GM12878 (cell line): Measurements from ENCODE around the gene EPN3. TPM values are rescaled to one million over a fixed set of nuclear protein-coding genes. Genes with fewer than 3 reads are reported as not detected.

Experiments used
- ATAC-seq: fragments of 200-7000 bp; cut with Tn5 transposase; 3 replicates; pipeline ENCODE4 v1.9.1; 2020; ENCODE audit warnings: mild to moderate bottlenecking, moderate library complexity
- BruUV-seq: library from RNA; stranded (reverse); fragments of 400-500 nt; replicated peaks from 2 replicates; lab custom pipeline; 2021; lab: Mats Ljungman, UMichigan
- CTCF ChIA-PET: fragments of 300-600 bp; sonication (Branson Sonifier 250); formaldehyde crosslinking; extraction: SDS; loops from one replicate; lab custom pipeline; 2021; ENCODE audit warnings: inconsistent platforms; lab: Yijun Ruan, JAX
- POLR2A ChIA-PET: fragments of 350-600 bp; formaldehyde crosslinking; extraction: SDS; loops from one replicate; lab custom pipeline; 2021; ENCODE audit warnings: inconsistent platforms; lab: Charles Lee
- RAD21 ChIA-PET: fragments of 300-600 bp; sonication (Branson Sonifier 250); formaldehyde crosslinking; loops from one replicate; lab custom pipeline; 2023; ENCODE audit warnings: antibody characterized with exemption; ENCODE audit not compliant: unreplicated experiment; lab: Charles Lee
- SMC1A ChIA-PET: fragments of 300-600 bp; sonication (Branson Sonifier 250); formaldehyde crosslinking; loops from one replicate; lab custom pipeline; 2023; ENCODE audit not compliant: unreplicated experiment, uncharacterized antibody; lab: Charles Lee
- DNase-seq: peaks from one replicate; pipeline ENCODE4 v3.0.0-alpha.2; 2011; ENCODE audit warnings: low read depth, low spot score
- FAIRE-seq: peaks from 3 replicates; lab custom pipeline; 2011; peaks lifted over from hg19 to GRCh38; lab: Jason Lieb, UNC
- H2AFZ ChIP-seq: 2 replicates; pipeline ENCODE4 v1.6.0; 2011; ENCODE audit warnings: low read depth, low read length, control low read depth; ENCODE audit not compliant: control insufficient read depth
- H3K27ac ChIP-seq: 2 replicates; pipeline ENCODE4 v1.5.1; 2011; ENCODE audit warnings: control low read depth; ENCODE audit not compliant: control insufficient read depth, insufficient read depth
- H3K27me3 ChIP-seq, 2 experiments: replicated peaks in 1 of 2; 2 replicates each; pipeline versions ENCODE4 v1.6.0 to v1.6.1; 2011; ENCODE audit warnings: low read length in 1 of 2; ENCODE audit not compliant: control insufficient read depth in 2 of 2, insufficient read depth in 2 of 2
- H3K36me3 ChIP-seq, 2 experiments: 2 replicates each; pipeline ENCODE4 v1.5.1; 2011; ENCODE audit warnings: low read length in 1 of 2; ENCODE audit not compliant: control insufficient read depth in 2 of 2, insufficient read depth in 2 of 2
- H3K4me1 ChIP-seq: 2 replicates; pipeline ENCODE4 v1.6.1; 2011; ENCODE audit warnings: mild to moderate bottlenecking, low read length, moderate library complexity, mixed read lengths; ENCODE audit not compliant: control insufficient read depth, insufficient read depth
- H3K4me2 ChIP-seq: 2 replicates; pipeline ENCODE4 v1.6.0; 2011; ENCODE audit warnings: control low read depth; ENCODE audit not compliant: control insufficient read depth, insufficient read depth
- H3K4me3 ChIP-seq: fragments of 200-600 bp; sonication (generic); 2 replicates; pipeline ENCODE4 v1.5.1; 2016
- H3K79me2 ChIP-seq: 2 replicates; pipeline ENCODE4 v1.6.0; 2011; ENCODE audit warnings: low read length; ENCODE audit not compliant: control insufficient read depth, insufficient read depth
- H3K9ac ChIP-seq: 2 replicates; pipeline ENCODE4 v1.8.0; 2011; ENCODE audit warnings: low read length, control low read depth, mixed read lengths; ENCODE audit not compliant: control insufficient read depth, insufficient read depth
- H3K9me3 ChIP-seq: replicated peaks from 3 replicates; pipeline ENCODE4 v1.5.1; 2011; ENCODE audit warnings: mild to moderate bottlenecking, low read length; ENCODE audit not compliant: control insufficient read depth, insufficient read depth
- H4K20me1 ChIP-seq: 2 replicates; pipeline ENCODE4 v1.6.0; 2011; ENCODE audit not compliant: control insufficient read depth, insufficient read depth
- ASH2L ChIP-seq: fragments of 300-600, 200-600 bp; sonication (generic); IDR thresholded peaks from 2 replicates; pipeline ENCODE4 v1.6.1; 2017; ENCODE audit warnings: low read depth, mild to moderate bottlenecking, borderline replicate concordance
- CBX5 ChIP-seq: sonication (generic); IDR thresholded peaks from 2 replicates; pipeline ENCODE4 v1.6.1; 2016; ENCODE audit warnings: low read depth, moderate library complexity, mild to moderate bottlenecking, inconsistent platforms
- EED ChIP-seq: sonication (generic); IDR thresholded peaks from 2 replicates; pipeline ENCODE4 v1.6.1; 2016; ENCODE audit warnings: antibody characterized with exemption, low read depth
- ESRRA ChIP-seq: IDR thresholded peaks from 2 replicates; pipeline ENCODE4 v1.6.1; 2012; ENCODE audit warnings: mild to moderate bottlenecking, low read length, improper control_type of control experiment
- FOXK2 ChIP-seq: fragments of 450-650 bp; IDR thresholded peaks from 2 replicates; pipeline ENCODE4 v1.6.1; 2017; ENCODE audit warnings: mild to moderate bottlenecking, moderate library complexity
- IRF4 ChIP-seq: IDR thresholded peaks from 2 replicates; pipeline ENCODE4 v1.6.1; 2011; ENCODE audit warnings: low read depth, low read length
- REST ChIP-seq: IDR thresholded peaks from 2 replicates; pipeline ENCODE4 v1.6.1; 2012; ENCODE audit warnings: mild to moderate bottlenecking, low read depth, low read length
- RUNX3 ChIP-seq: IDR thresholded peaks from 2 replicates; pipeline ENCODE4 v1.6.1; 2012; ENCODE audit warnings: low read length, inconsistent platforms
- SMAD1 ChIP-seq: fragments of 450-650 bp; IDR thresholded peaks from 2 replicates; pipeline ENCODE4 v1.6.1; 2018; ENCODE audit warnings: mild to moderate bottlenecking, low read depth; ENCODE audit not compliant: partially characterized antibody
- SREBF2 ChIP-seq: IDR thresholded peaks from 2 replicates; pipeline ENCODE4 v1.6.1; 2012; ENCODE audit warnings: mild to moderate bottlenecking, low read length
- SRF ChIP-seq, 2 experiments: IDR thresholded peaks; 2 replicates each; pipeline ENCODE4 v1.6.1; 2011; ENCODE audit warnings: low read depth in 2 of 2, low read length in 2 of 2, mild to moderate bottlenecking in 1 of 2, moderate library complexity in 1 of 2
- SUZ12 ChIP-seq: fragments of 200-600 bp; sonication (generic); IDR thresholded peaks from one replicate; pipeline ENCODE4 v1.6.1; 2018; ENCODE audit warnings: antibody characterized with exemption, mild to moderate bottlenecking; ENCODE audit not compliant: unreplicated experiment
- WRNIP1 ChIP-seq: IDR thresholded peaks from 2 replicates; pipeline ENCODE4 v1.6.1; 2011; ENCODE audit warnings: low read depth, low read length, improper control_type of control experiment, borderline replicate concordance
- YBX1 ChIP-seq: fragments of 450-650 bp; IDR thresholded peaks from 2 replicates; pipeline ENCODE4 v1.6.1; 2016; ENCODE audit warnings: antibody characterized with exemption
- ZBED1 ChIP-seq: IDR thresholded peaks from 2 replicates; pipeline ENCODE4 v1.6.1; 2016; ENCODE audit warnings: borderline replicate concordance
- ZNF217 ChIP-seq: fragments of 450-650 bp; IDR thresholded peaks from 2 replicates; pipeline ENCODE4 v1.6.1; 2017; ENCODE audit warnings: antibody characterized with exemption, mild to moderate bottlenecking
- ZNF24 ChIP-seq: fragments of 450-650 bp; IDR thresholded peaks from 2 replicates; pipeline ENCODE4 v1.6.1; 2017; ENCODE audit warnings: antibody characterized with exemption, mild to moderate bottlenecking
- ZNF274 ChIP-seq: IDR thresholded peaks from one replicate; pipeline ENCODE4 v1.8.0; 2011; ENCODE audit not compliant: insufficient read length, insufficient read depth
- ZNF384 ChIP-seq: IDR thresholded peaks from 2 replicates; pipeline ENCODE4 v1.6.1; 2012; ENCODE audit warnings: low read depth, mild to moderate bottlenecking, low read length, improper control_type of control experiment, borderline replicate concordance
- WGBS: methylation state at CpG from one replicate; pipeline ENCODE4 v1.1.6; 2016; ENCODE audit warnings: low lambda C conversion rate; ENCODE audit not compliant: insufficient replicate concordance, insufficient coverage; ENCODE audit errors: missing lambda C conversion rate; 5-methylcytosine and 5-hydroxymethylcytosine counted together
- in situ Hi-C: fragments of 300-500 bp; cut with MboI; formaldehyde crosslinking; loops from 9 replicates; pipeline ENCODE4 v1.14.3; 2018; ENCODE audit warnings: mixed read lengths
- intact Hi-C: fragments of 100-400 bp; cut with micrococcal nuclease; formaldehyde crosslinking; loops from one replicate; pipeline ENCODE4 v1.14.2; 2022; ENCODE audit not compliant: unreplicated experiment
- polyA plus RNA-seq, 11 experiments: library from polyadenylated mRNA; depleted of rRNA in 4 of 11; unstranded in 6 of 11; stranded (reverse) in 5 of 11; fragments of >200 nt; fragmentation: Nextera tagmentation in 4 of 11; fragmentation: Illumina TruSeq in 1 of 11; extraction: Ambion mirVana in 4 of 11; extraction: Trizol in 1 of 11; gene quantifications; 1 replicate in 1 of 11; 2 replicates in 10 of 11; pipeline versions ENCODE4 v1.2.1 to v1.2.3, GENCODE V29; 2011 to 2016; ENCODE audit warnings: inconsistent platforms in 2 of 11, missing spikeins in 2 of 11, low read depth in 1 of 11
- total RNA-seq, 4 experiments: library from RNA; depleted of rRNA in 3 of 4; stranded (reverse); fragments of >200 nt in 3 of 4; fragmentation: Illumina TruSeq in 1 of 4; extraction: Trizol in 1 of 4; gene quantifications; 2 replicates each; pipeline versions ENCODE4 v1.2.1 to v1.2.3, GENCODE V29; 2013 to 2021

EPN3 gene
- total and polyA plus RNA-seq, 10 of the 15 experiments (the other 5 are each of a cell fraction or from before 2014, with no cell fraction given), result 0.04 to 0.07 TPM; not detected in 8

GRCh38 chr17:50495918-50496317, 36.6 kb upstream of the EPN3 start:
- no peaks in the 10 kb centered on the region for H3K36me3 ChIP-seq
- H3K4me3 ChIP-seq, result no peak overlapping the region
- H3K9me3 ChIP-seq, result no peaks in the 10 kb centered on the region
- no TSS peak for BruUV-seq
- H3K79me2 ChIP-seq, result no peaks in the 10 kb centered on the region
- ATAC-seq (no peak), FAIRE-seq (no peak), DNase-seq (no peak)
- H3K27ac ChIP-seq, result no peak overlapping the region
- H3K9ac ChIP-seq, result no peak overlapping the region
- 95% methylated on average over 8 of the region's 8 CpGs for WGBS
- POLR2A ChIA-PET, result no interaction called here
- CTCF ChIA-PET, result interaction anchor here (0.7 kb wide), 1 partner anchor 33 kb away, joined by 3 read pairs; no protein-coding TSS in a partner anchor
- no peaks in the 10 kb centered on the region for H3K4me1 ChIP-seq
- no peaks in the 10 kb centered on the region for H4K20me1 ChIP-seq
- intact Hi-C loops (no loop called here), in situ Hi-C loops (no loop called here)
- RAD21 ChIA-PET, result no interaction called here
- TF ChIP-seq IRF4, result no peak
- no peak for TF ChIP-seq SMAD1
- no peak for TF ChIP-seq ZNF274
- TF ChIP-seq REST, result no peak
- TF ChIP-seq ZBED1, result no peak
- TF ChIP-seq SRF (IDR thresholded peaks at IDR 0.05; ENCODE audit: low read depth in 2 of 2, low read length in 2 of 2), result no peak
- no peak for TF ChIP-seq WRNIP1
- no peak for TF ChIP-seq ESRRA
- TF ChIP-seq YBX1, result no peak
- no peak for TF ChIP-seq FOXK2
- TF ChIP-seq ZNF384, result no peak
- no peak for TF ChIP-seq SREBF2
- no peak for TF ChIP-seq RUNX3
- no peak for TF ChIP-seq ZNF217
- no peak for TF ChIP-seq EED
- no peak for TF ChIP-seq ASH2L
- no peak for TF ChIP-seq SUZ12
- no peak for TF ChIP-seq CBX5
- no peak for TF ChIP-seq ZNF24
- H2AFZ ChIP-seq, result no peak overlapping the region
- no peak overlapping the region for H3K4me2 ChIP-seq
- no peaks in the 10 kb centered on the region for H3K27me3 ChIP-seq
- SMC1A ChIA-PET, result no interaction called here
